ENCODE results near the gene SPX. TPM values are rescaled to one million over a fixed set of nuclear protein-coding genes. Genes with fewer than 3 reads are reported as not detected.

Gene SPX
- total RNA-seq, 3 donors from 2014 or later (not counting 1 experiment from before 2014, with no cell fraction given): 1.2 to 1.4 TPM; not detected in 1

- DNase-seq: no peak
- peaks cover 22 to 24% of the 10 kb centered on the region in 2 donors for H3K27me3 Mint-ChIP-seq (ENCODE audit: low read depth in 2 of 2)
- ATAC-seq: no peak
- intact Hi-C loops (cut with micrococcal nuclease): no loop called here
- 86% methylated on average over 5 of the region's 5 CpGs for WGBS (ENCODE audit: insufficient coverage)
- H3K9me3 Mint-ChIP-seq: no peaks in the 10 kb centered on the region
- H3K4me3 Mint-ChIP-seq: no peak overlapping the region
- H3K36me3 Mint-ChIP-seq: no peaks in the 10 kb centered on the region
- H3K27ac ChIP-seq (ENCODE audit: low read length): no peak overlapping the region
- no peaks in the 10 kb centered on the region for H3K36me3 ChIP-seq (ENCODE audit: control insufficient read depth, insufficient read depth, low read length)
- no peak overlapping the region for H3K27ac Mint-ChIP-seq
- no peaks in the 10 kb centered on the region for H3K9me3 ChIP-seq (ENCODE audit: control insufficient read depth, insufficient read depth, low read length)
- H3K27me3 ChIP-seq (ENCODE audit: control insufficient read depth, insufficient read depth, low read length): no peaks in the 10 kb centered on the region
- TF ChIP-seq CTCF (IDR thresholded peaks at IDR 0.05): no peak
- H3K4me1 Mint-ChIP-seq: no peaks in the 10 kb centered on the region
- no peak overlapping the region for H3K4me3 ChIP-seq (ENCODE audit: low read length)
- no peaks in the 10 kb centered on the region for H3K4me1 ChIP-seq (ENCODE audit: control insufficient read depth, insufficient read depth, low read length)
Measured at GRCh38 chr12:21538061-21538653, 12.1 kb downstream of the SPX start.

DNA sequence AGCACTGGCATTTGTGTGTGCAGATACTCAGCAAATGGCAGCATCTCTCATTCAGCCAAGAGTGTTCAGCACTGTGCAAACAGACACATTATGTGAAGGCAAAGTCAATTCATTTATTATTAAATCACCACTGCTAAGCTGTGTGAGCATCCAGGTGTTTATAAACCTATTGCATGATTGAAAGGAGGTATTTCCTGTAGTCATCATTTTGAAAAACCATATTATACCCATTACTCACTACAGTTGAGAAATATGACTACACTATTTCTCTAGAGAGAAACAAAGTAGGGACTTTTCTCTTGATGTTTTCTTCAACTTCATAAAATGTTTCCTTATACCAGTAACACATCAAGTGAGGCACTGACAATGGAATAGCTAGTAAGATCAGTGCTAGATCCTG, 13.7 kb downstream of the SPX start:
- H3K4me3 Mint-ChIP-seq: no peak overlapping the region
- H3K27ac Mint-ChIP-seq: no peak overlapping the region
- no peak overlapping the region for H3K4me3 ChIP-seq (ENCODE audit: low read length)
- H3K9me3 Mint-ChIP-seq: no peaks in the 10 kb centered on the region
- DNase-seq (no peak), ATAC-seq (no peak)
- no peaks in the 10 kb centered on the region for H3K9me3 ChIP-seq (ENCODE audit: control insufficient read depth, insufficient read depth, low read length)
- intact Hi-C loops (cut with micrococcal nuclease): no loop called here
- no peaks in the 10 kb centered on the region for H3K4me1 ChIP-seq (ENCODE audit: control insufficient read depth, insufficient read depth, low read length)
- no peaks in the 10 kb centered on the region for H3K27me3 ChIP-seq (ENCODE audit: control insufficient read depth, insufficient read depth, low read length)
- no peaks in the 10 kb centered on the region for H3K4me1 Mint-ChIP-seq
- H3K27ac ChIP-seq (ENCODE audit: low read length): no peak overlapping the region
- no peaks in the 10 kb centered on the region for H3K36me3 ChIP-seq (ENCODE audit: control insufficient read depth, insufficient read depth, low read length)
- no peaks in the 10 kb centered on the region for H3K36me3 Mint-ChIP-seq
- no peak for TF ChIP-seq CTCF (IDR thresholded peaks at IDR 0.05)
- H3K27me3 Mint-ChIP-seq (ENCODE audit: low read depth in 2 of 2): peaks cover 14 to 34% of the 10 kb centered on the region in 2 donors

DNA sequence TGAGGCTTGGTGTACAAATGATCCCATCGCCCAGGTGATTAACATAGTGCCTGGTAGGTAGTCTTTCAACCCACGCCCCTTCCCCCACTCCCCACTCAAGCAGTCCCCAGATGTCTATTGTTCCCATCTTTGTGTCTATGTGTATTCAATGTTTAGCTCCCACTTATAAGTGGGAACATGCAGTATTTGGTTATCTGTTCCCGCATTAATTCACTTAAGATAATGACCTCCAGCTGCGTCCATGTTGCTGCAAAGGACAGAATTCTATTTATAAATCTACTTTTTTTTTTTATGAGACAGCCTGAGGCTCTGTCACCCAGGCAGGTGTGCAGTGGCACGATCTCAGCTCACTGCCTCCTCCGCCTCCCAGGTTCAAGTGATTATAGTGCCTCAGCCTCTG, 15.7 kb downstream of the SPX start:
- ATAC-seq (no peak), DNase-seq (no peak)
- H3K4me3 ChIP-seq (ENCODE audit: low read length): no peak overlapping the region
- Mint-ChIP-seq H3K36me3 (no peaks in the 10 kb centered on the region), H3K9me3 (no peaks in the 10 kb centered on the region), H3K27ac (no peak overlapping the region), H3K4me1 (no peaks in the 10 kb centered on the region), H3K27me3 (ENCODE audit: low read depth in 2 of 2) (peaks cover 16 to 28% of the 10 kb centered on the region in 2 donors), H3K4me3 (no peak overlapping the region)
- H3K27ac ChIP-seq (ENCODE audit: low read length): no peak overlapping the region
- no peak for TF ChIP-seq CTCF (IDR thresholded peaks at IDR 0.05)
- WGBS (ENCODE audit: insufficient coverage): 91% methylated on average over 5 of the region's 6 CpGs
- no peaks in the 10 kb centered on the region for H3K4me1 ChIP-seq (ENCODE audit: control insufficient read depth, insufficient read depth, low read length)
- no peaks in the 10 kb centered on the region for H3K27me3 ChIP-seq (ENCODE audit: control insufficient read depth, insufficient read depth, low read length)
- H3K36me3 ChIP-seq (ENCODE audit: control insufficient read depth, insufficient read depth, low read length): no peaks in the 10 kb centered on the region
- intact Hi-C loops (cut with micrococcal nuclease): no loop called here
- no peaks in the 10 kb centered on the region for H3K9me3 ChIP-seq (ENCODE audit: control insufficient read depth, insufficient read depth, low read length)

DNA sequence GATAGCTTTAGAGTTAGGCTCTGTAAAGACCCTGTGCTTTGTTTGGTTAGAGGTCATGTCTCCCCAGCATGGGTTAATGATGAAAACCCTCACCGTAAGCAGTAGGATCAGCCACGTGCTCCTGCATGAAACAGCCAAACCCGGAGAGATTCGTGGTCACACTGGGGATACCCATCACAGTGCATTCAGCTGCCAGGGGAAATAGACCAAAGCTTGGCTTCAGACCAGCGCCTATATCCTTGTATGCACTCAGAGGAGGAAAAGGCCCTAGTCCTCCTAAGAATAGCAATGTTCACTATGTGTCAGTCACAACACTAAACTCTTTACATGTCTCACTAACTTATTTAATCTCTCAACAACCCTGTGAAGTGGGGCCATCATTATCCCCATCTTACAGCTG, 16.3 kb downstream of the SPX start:
- ATAC-seq (no peak), DNase-seq (no peak)
- Histone ChIP-seq H3K27me3 (ENCODE audit: control insufficient read depth, insufficient read depth, low read length) (no peaks in the 10 kb centered on the region), H3K27ac (ENCODE audit: low read length) (no peak overlapping the region), H3K36me3 (ENCODE audit: control insufficient read depth, insufficient read depth, low read length) (no peaks in the 10 kb centered on the region), H3K4me3 (ENCODE audit: low read length) (no peak overlapping the region), H3K9me3 (ENCODE audit: control insufficient read depth, insufficient read depth, low read length) (no peaks in the 10 kb centered on the region), H3K4me1 (ENCODE audit: control insufficient read depth, insufficient read depth, low read length) (no peaks in the 10 kb centered on the region)
- H3K9me3 Mint-ChIP-seq: no peaks in the 10 kb centered on the region
- H3K27ac Mint-ChIP-seq: no peak overlapping the region
- H3K4me1 Mint-ChIP-seq: no peaks in the 10 kb centered on the region
- peaks cover 16 to 25% of the 10 kb centered on the region in 2 donors for H3K27me3 Mint-ChIP-seq (ENCODE audit: low read depth in 2 of 2)
- no peak for TF ChIP-seq CTCF (IDR thresholded peaks at IDR 0.05)
- no peaks in the 10 kb centered on the region for H3K36me3 Mint-ChIP-seq
- 22% methylated on average over 5 of the region's 5 CpGs for WGBS (ENCODE audit: insufficient coverage)
- no peak overlapping the region for H3K4me3 Mint-ChIP-seq
- intact Hi-C loops (cut with micrococcal nuclease): no loop called here
